ENCODE measurements around the gene SC5D. TPM values are rescaled to one million over a fixed set of nuclear protein-coding genes. Genes with fewer than 3 reads are reported as not detected.

Gene SC5D
- polyA plus RNA-seq, 5 donors: 42.3 to 58.3 (median 47.4) TPM

- DNase-seq: no peak
These were observed 9.6 kb upstream of the SC5D start for GRCh38 chr11:121282886-121283502.

GRCh38 chr11:121291319-121291718 is 1.3 kb upstream of the SC5D start:
- no peak for DNase-seq

GRCh38 chr11:121291896-121292494 is 576 bp upstream of the SC5D start:
- peak; percentile 17 to 36 for DNase-seq

- DNase-seq: no peak
These were observed 670 bp downstream of the SC5D start for GRCh38 chr11:121293288-121293594.

- DNase-seq: no peak
These were observed 2.9 kb downstream of the SC5D start for GRCh38 chr11:121295246-121296029.

- no peak for DNase-seq
These were observed 5.3 kb downstream of the SC5D start for GRCh38 chr11:121297872-121298271.

- no peak for DNase-seq
These were observed 6.2 kb downstream of the SC5D start for GRCh38 chr11:121298774-121299173.

- no peak for DNase-seq
These were observed 6.8 kb downstream of the SC5D start for GRCh38 chr11:121299417-121299816.

GRCh38 chr11:121300313-121300971 is 7.9 kb downstream of the SC5D start:
- no peak for DNase-seq

GRCh38 chr11:121300972-121301699 is 8.6 kb downstream of the SC5D start:
- DNase-seq: no peak

GRCh38 chr11:121304759-121305158 is 12.2 kb downstream of the SC5D start:
- DNase-seq: no peak

- no peak for DNase-seq
These were observed 16.2 kb downstream of the SC5D start for GRCh38 chr11:121308816-121309215.

GRCh38 chr11:121309688-121310087 is 17.1 kb downstream of the SC5D start:
- DNase-seq: no peak

GRCh38 chr11:121310908-121311307 is 18.3 kb downstream of the SC5D start:
- DNase-seq: no peak

- DNase-seq: no peak
These were observed 18.8 kb downstream of the SC5D start for GRCh38 chr11:121311373-121311772.

- DNase-seq: no peak
These were observed 19.9 kb downstream of the SC5D start for GRCh38 chr11:121312483-121312882.

GRCh38 chr11:121318848-121319834 is 26.6 kb downstream of the SC5D start:
- peak in 1 of 2 donors; percentile 27 for DNase-seq

- peak in 1 of 2 donors; percentile 42 for DNase-seq
These were observed 29.2 kb downstream of the SC5D start for GRCh38 chr11:121321614-121322243.

- no peak for DNase-seq
These were observed 30.6 kb downstream of the SC5D start for GRCh38 chr11:121323046-121323607.

- no peak for DNase-seq
These were observed 33.7 kb downstream of the SC5D start for GRCh38 chr11:121326230-121326629.
